Measurements from ENCODE around the gene TMCC1.
"Not testable (repeated sequence)": the region's sequence is repeated elsewhere in the genome, so short reads cannot be mapped to it uniquely, and the experiment has no call there.

TMCC1 gene

GRCh38 chr3:129641567-129642260 is 251.8 kb downstream of the TMCC1 start:
- DNase-seq, result not testable (repeated sequence)

DNA sequence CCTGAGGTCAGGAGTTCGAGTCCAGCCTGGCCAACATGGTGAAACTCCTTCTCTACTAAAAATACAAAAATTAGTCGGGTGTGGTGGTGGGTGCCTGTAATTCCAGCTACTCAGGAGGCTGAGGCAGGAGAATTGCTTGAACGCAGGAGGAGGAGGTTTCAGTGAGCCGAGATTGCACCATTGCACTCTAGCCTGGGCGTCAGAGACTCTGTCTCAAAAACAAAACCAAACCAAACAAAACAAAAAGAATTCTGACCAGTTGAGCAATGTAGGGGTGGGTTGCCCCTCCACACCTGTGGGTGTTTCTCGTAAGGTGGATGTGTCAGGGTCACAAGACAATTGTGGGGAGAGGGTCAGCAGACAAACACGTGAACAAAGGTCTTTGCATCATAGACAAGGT is 252.5 kb downstream of the TMCC1 start:
- DNase-seq, result not testable (repeated sequence)

DNA sequence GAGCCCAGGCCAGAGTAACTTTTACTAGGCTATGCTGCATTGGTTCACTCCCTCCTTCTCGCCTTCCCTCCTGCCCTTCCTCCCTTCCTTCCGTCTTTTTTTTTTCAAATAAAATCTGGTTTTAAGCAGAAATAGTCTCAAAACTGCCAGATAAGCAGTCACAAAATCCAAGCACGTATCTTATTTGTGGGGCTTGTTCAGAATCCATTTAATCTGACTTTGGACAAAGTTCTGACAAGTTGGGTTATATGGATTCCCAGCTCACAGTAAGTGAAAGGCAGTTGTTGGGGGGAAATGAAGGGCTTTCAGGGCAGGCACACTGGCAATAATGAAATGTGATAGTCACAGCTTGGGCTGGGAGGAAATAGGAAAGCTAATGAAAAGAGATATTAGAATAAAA is 255.0 kb downstream of the TMCC1 start:
- DNase-seq, result no peak

DNA sequence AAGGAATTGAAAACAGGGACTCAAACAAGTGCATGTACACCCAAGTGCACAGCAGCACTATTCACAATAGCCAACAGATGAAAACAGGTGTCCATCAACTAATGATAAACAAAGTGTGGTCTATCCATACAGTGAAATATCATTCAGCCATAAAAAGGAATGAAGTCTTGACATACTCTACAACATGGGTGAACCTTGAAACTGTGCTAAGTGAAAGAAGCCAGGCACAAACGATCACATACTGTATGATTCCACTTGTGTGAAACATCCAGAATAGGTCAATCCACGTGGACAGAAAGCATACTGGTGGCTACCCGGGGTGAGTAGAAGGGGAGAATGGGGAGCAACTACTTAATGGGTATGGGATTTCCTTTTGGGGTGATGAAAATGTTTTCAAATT is 257.4 kb downstream of the TMCC1 start:
- DNase-seq, result no peak

DNA sequence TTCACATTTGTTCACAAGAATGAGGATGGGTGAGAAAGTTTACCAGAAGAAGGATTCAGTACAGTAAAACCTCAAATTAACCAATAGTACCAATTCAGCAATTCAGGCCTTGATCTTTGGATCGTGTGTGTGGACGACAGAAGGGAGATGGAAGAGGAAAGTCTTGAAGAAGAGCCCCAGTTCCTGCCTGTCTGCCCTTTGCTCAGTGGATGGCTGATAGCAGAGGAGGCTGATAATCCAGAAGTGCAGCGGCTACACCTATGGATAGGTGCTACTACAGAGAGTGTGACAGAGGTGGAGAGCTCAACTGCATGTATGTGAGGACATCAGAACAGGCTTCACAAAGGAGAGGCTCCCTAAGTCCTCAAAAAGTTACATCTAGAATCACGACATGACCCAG is 257.9 kb downstream of the TMCC1 start:
- no peak for DNase-seq

DNA sequence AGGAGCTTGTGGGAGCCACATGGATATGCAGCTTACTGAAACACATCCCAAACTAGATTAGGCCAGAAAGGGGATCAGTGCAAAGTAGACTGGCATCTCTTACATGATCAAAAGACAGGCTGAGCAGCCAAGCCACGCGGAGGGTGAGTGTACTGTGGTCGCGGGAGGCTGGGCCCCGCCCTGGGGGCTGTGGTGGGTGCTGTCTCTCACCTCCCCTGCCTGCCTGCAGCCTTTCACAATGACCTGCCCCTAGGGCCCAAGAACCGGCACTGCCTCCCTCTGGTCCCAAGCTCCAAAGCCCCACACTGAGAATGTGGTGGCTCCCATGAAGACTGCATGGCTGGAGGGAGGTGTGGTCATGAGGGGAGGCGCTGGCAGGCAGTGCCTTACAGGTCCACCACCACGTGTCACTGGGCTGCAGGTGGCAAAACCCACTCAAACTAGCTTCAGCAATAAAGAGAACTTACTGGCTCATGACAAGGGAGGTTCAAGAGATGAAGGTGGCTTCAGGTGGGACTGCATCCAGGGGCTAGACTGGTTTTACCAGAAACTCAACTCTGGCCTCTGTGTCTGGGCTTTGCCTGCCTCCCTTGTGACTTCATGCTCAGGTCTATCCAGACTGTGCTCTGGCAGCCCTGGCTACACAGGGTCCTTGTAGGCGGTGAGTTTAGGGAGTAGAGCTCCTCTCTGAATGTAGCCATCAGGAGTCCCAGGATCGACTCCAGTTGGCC is 259.6 kb downstream of the TMCC1 start:
- no peak for DNase-seq

- DNase-seq, result no peak
Observed at GRCh38 chr3:129632977-129633376, 260.5 kb downstream of the TMCC1 start.

- DNase-seq, result no peak
Observed at GRCh38 chr3:129632556-129632955, 261.0 kb downstream of the TMCC1 start.

DNA sequence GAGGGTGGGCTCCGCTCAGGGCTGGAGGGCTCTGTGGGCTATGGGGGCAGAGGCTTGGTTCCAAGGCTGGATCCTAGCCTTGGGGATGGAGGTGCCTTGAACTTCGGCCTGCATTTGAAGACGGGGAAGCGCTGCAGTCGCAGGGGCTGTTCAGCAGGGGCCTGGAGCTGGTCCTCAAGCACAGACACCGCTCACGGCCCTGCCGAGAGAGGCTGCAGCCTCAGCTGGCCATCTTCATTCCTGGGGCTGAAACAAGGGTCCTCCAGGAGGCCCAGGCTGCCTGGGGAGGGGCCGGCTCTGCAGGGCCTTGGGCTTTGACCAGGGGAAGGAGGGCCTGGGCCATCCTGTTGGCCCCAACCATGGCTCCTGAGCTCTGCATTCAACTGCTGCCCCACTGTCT is 261.5 kb downstream of the TMCC1 start:
- DNase-seq, result no peak

DNA sequence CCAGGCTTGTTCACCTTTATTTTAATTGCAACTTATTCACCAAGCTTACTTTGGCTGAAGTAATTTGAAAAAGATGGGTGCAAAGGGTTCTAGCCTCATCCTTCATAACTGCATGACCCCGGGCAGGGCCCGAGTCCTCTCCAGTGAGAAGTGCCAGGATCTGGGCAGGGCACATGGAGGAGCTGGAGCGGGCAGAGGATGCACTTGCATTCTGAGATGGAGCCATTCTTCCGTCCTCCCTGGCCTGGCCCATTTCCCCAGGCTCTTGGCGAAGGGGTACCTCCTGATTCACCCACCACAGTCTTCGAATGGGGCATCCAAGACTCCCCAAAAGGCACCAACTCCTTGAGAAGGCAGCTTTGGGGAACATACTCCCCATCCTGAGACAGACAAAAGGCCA is 264.5 kb downstream of the TMCC1 start:
- no peak for DNase-seq

DNA sequence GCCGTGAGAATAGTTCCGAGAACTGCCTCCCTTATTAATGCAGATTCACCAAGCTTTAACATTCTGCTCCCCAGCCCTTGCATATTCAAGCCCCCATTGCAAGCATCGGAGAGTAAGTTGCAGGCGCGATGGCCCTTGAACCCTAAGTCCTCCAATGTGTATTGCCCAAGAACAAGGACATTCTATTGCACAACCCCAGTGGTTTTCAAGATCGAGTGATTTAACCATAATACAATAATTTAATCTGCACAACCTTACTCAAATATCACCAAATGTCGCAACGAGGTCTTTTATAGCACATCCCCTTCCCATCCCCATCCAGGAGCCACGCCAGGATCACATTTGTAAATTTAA is 265.4 kb downstream of the TMCC1 start:
- DNase-seq, result no peak

DNA sequence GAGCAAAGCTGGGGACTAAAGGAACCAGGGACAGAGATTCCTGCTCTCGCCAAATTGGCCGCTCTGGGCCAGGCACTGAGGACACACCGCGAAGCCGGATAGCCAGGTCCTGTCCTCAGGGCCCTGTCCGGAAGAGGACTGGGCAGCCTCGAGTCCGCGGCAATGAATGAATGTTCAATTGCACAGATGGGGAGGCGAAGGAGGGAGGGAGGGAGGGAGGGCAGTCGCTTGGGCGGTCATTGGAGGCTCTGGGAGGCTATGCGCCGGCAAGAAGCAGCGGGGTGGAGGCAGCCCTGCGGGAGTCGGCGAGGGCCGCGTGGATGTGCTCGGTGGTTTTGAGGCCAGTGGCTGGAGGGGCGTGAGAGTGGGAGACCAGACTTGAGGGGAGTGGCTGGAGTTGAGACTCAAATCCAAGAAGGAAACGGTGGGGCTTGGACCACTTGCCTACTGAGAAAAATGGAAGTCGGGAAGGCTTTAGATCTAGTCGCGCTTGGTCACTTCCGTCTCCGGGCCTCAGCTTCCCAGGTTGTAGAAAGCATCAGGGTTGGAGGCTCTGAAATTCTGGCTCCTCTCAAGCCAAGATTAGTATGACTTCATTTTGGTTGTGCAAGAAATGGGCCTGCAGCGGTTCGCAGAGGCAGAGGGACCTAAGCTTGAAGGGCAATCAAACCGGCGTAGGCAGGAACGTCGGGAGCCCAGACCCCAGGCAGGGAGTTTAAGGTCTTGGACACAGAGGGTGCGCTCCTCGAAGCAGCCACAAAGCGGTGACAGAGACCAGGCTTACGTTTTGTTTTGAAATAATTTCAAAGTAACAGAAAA is 266.0 kb downstream of the TMCC1 start:
- DNase-seq, result peak; percentile 67

- peak; percentile 83 for DNase-seq
Observed at GRCh38 chr3:129626744-129627349, 266.7 kb downstream of the TMCC1 start.

GRCh38 chr3:129625072-129625874 is 268.2 kb downstream of the TMCC1 start:
- DNase-seq, result no peak

DNA sequence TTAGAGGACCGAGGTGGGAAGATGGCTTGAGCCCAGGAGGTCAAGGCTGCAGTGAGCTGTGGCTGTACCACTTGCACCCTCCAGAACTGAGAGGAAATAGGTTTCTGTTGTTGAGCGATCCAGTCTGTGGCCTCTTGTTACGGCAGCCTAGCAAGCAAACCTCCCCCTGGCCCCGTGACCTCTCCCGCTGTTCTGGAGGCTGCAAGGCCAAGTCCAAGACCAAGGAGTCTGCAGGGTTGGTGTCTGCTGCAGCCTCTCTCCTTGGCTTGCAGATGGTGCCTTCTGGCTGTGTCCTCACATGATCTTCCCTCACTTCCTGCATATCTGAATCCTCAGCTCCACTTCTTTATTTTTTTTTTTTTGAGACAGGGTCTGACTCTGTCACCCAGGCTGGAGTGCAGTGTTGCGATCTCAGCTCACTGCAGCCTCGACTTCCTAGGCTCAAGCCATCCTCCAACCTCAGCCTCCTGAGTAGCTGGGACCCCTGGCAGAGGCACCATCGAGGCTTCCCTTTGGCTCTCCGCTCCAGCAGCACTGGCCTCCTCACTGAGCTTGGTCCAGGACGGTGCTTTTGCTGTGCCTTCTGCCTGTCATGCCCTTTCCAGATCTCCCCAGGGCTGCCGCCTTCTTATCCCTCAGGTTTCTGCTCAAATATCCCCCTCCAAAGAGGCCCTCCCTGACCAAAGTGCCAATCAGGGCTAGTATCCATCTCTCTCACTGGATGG is 269.0 kb downstream of the TMCC1 start:
- no peak for DNase-seq

GRCh38 chr3:129623447-129624118 is 269.9 kb downstream of the TMCC1 start:
- no peak for DNase-seq

DNA sequence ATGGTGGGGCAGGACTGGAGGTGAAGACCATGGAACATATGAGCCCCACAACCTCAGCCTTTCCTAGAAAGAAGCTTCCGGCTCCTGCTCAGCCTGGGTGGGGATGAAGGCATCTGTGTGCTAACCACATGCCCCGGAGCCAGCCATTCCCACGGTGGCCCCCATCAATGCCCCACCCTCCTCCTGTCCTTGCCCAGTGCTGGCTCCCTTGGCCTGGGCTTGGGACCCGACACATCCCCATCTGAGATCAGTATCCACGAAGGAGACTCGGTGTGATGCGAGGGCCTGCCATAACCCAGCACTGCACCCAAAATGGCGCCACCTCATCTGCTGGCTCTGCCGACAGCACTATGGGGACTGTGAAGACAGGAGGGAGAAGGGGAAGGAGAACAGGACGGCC is 270.6 kb downstream of the TMCC1 start:
- DNase-seq, result no peak

GRCh38 chr3:129622226-129622874 is 271.2 kb downstream of the TMCC1 start:
- DNase-seq, result no peak

DNA sequence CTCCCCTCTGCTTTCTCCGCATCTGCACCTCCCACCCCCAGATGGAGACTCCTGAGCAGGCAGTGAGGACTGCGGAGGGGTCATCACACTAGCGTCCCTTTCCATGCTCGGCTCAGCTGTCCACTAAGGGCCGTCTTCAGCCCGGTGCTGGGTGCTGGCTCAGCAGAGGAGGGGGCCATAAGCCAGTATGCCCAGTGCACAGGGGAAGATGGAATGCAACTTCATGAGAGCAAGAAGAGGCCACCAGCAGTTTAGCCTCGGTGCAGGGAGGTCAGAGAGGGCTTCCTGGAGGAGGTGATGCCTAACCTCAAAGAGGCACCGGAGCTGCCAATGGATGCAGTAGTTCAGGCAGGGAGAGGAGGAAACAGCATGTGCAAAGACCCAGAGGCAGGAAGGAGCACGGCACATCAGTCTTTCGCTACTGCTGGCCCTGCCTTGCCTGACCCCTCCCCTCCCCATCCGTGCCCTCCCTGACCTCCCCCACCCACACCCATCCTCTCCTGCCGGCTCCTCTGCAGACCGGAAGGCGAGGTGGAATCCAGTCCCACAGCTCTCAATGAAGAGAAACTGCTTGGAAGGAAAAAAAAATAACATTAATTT is 271.8 kb downstream of the TMCC1 start:
- no peak for DNase-seq

- no peak for DNase-seq
Observed at GRCh38 chr3:129620828-129621559, 272.5 kb downstream of the TMCC1 start.

Data from activated CD4-positive, alpha-beta T cell treated with anti-CD3 and anti-CD28 coated beads, Interleukin-2, Interleukin-6, amounts not matched to agents 100 ng/mL and 50 ng/mL, durations not matched to agents 16 hours and 8 hours (primary cell).